Measurements from ENCODE around the gene PPP1R18. TPM values are rescaled to one million over a fixed set of nuclear protein-coding genes. Genes with fewer than 3 reads are reported as not detected.

Gene PPP1R18
- total and polyA plus RNA-seq, 2 of the 4 experiments (the other 2 are of a cell fraction): 31.9 to 134 TPM

- no peaks in the 10 kb centered on the region for H3K4me1 ChIP-seq (ENCODE audit: control insufficient read depth, insufficient read depth, low read length)
- H4K20me1 ChIP-seq (ENCODE audit: insufficient read depth, low read length): peaks cover 4% of the 10 kb centered on the region; the same call in 1 of the 2 replicates
- no peak overlapping the region for H3K27ac ChIP-seq (ENCODE audit: insufficient read depth, low read length)
- dilution Hi-C loops (cut with HindIII; ENCODE audit: low sequenced_read_pairs, unreplicated experiment) (no loop called here), intact Hi-C loops (cut with micrococcal nuclease) (no loop called here), in situ Hi-C loops (cut with MboI; ENCODE audit: low sequenced_read_pairs) (no loop called here)
- no peak overlapping the region for H3K18ac ChIP-seq (ENCODE audit: low read depth, low read length)
- no peak overlapping the region for H3K23ac ChIP-seq (ENCODE audit: low read depth, low read length)
- no peak overlapping the region for H4K91ac ChIP-seq (ENCODE audit: insufficient read depth, low read depth, low read length)
- TF ChIP-seq MAFK (IDR thresholded peaks at IDR 0.05; ENCODE audit: low read depth, low read length) (no peak), MAZ (IDR thresholded peaks at IDR 0.05; ENCODE audit: borderline replicate concordance, low read depth, low read length) (no peak), CEBPB (IDR thresholded peaks at IDR 0.05; ENCODE audit: low read depth, low read length) (no peak), NFE2L2 (IDR thresholded peaks at IDR 0.05; ENCODE audit: low read depth, low read length) (no peak), USF2 (IDR thresholded peaks at IDR 0.05; ENCODE audit: low read depth, low read length) (no peak), SMC3 (IDR thresholded peaks at IDR 0.05; ENCODE audit: low read depth, low read length) (no peak), BHLHE40 (IDR thresholded peaks at IDR 0.05; ENCODE audit: low read depth, low read length) (no peak), CHD1 (IDR thresholded peaks at IDR 0.05; ENCODE audit: low read depth, low read length) (no peak), ELK1 (IDR thresholded peaks at IDR 0.05; ENCODE audit: borderline replicate concordance, low read depth, low read length) (no peak), MXI1 (IDR thresholded peaks at IDR 0.05; ENCODE audit: borderline replicate concordance, low read depth, low read length) (no peak), CTCF (conservative IDR thresholded peaks at IDR 0.05; ENCODE audit: low read depth, low read length) (no peak), RAD21 (IDR thresholded peaks at IDR 0.05; ENCODE audit: low read length) (no peak), FOS (IDR thresholded peaks at IDR 0.05; ENCODE audit: low read depth, low read length) (no peak), RCOR1 (IDR thresholded peaks at IDR 0.05; ENCODE audit: insufficient replicate concordance, low read length) (no peak), POLR2A (IDR thresholded peaks at IDR 0.05; ENCODE audit: low read depth, low read length) (no peak), RFX5 (IDR thresholded peaks at IDR 0.05; ENCODE audit: low read depth, low read length) (no peak)
- TSS peak; percentile 13 for BruUV-seq (replicated peaks)
- H3K9me1 ChIP-seq (ENCODE audit: insufficient read depth, low read length): no peaks in the 10 kb centered on the region
- peaks cover 18 to 31% of the 10 kb centered on the region in 2 experiments; a peak in 3 of 4 replicates for H3K79me1 ChIP-seq (ENCODE audit: low read depth in 1 of 2, low read length in 2 of 2)
- peaks cover 37% of the 10 kb centered on the region for H3K36me3 ChIP-seq (ENCODE audit: control insufficient read depth, insufficient read depth, low read length)
- no peak overlapping the region for H2AFZ ChIP-seq (replicated peaks; ENCODE audit: low read length, poor library complexity)
- CTCF ChIA-PET: no interaction called here
- H2BK120ac ChIP-seq (ENCODE audit: low read depth, low read length): no peak overlapping the region
- no peak overlapping the region for H4K5ac ChIP-seq (ENCODE audit: low read depth, low read length)
- WGBS, 2 experiments (ENCODE audit: extremely low coverage in 2 of 2, insufficient read length in 1 of 2): no CpG with 5 or more reads among the region's 2 CpGs
- no peak overlapping the region for H2AK5ac ChIP-seq (ENCODE audit: low read depth, low read length)
- H3K14ac ChIP-seq (replicated peaks; ENCODE audit: low read depth, low read length): no peak overlapping the region
- no peak overlapping the region for H2BK5ac ChIP-seq (ENCODE audit: low read depth, low read length, poor library complexity, severe bottlenecking)
- no peak overlapping the region for H3K4me3 ChIP-seq (ENCODE audit: insufficient read depth, low read depth, low read length)
- ATAC-seq (ENCODE audit: low read depth) (no peak), DNase-seq (no peak)
- H2BK20ac ChIP-seq (ENCODE audit: low read depth, low read length): no peak overlapping the region
- H3K27me3 ChIP-seq (ENCODE audit: control insufficient read depth, insufficient read depth, low read length): no peaks in the 10 kb centered on the region
- H3K4me2 ChIP-seq (ENCODE audit: low read depth, low read length): no peak overlapping the region
- H2AK9ac ChIP-seq (replicated peaks; ENCODE audit: low read depth, low read length, poor library complexity): no peak overlapping the region
- H4K8ac ChIP-seq (ENCODE audit: low read depth in 2 of 2, low read length in 2 of 2): no peak overlapping the region
- no peak overlapping the region for H3K9ac ChIP-seq (ENCODE audit: low read depth, low read length)
- H3K56ac ChIP-seq (ENCODE audit: extremely low read depth, insufficient read depth, low read length): no peak overlapping the region
- no peaks in the 10 kb centered on the region for H3K9me3 ChIP-seq (ENCODE audit: control insufficient read depth, insufficient read depth, low read length)
- no peak overlapping the region for H2BK15ac ChIP-seq (ENCODE audit: low read depth, low read length)
- no peak overlapping the region for H3K4ac ChIP-seq (ENCODE audit: low read depth, low read length)
- POLR2A ChIA-PET (ENCODE audit: unreplicated experiment): no interaction called here
Observed at GRCh38 chr6:30643656-30644055, 42.8 kb downstream of the PPP1R18 start.

Data from IMR-90 (cell line).